ENCODE results near the gene STYXL2.

STYXL2 gene

GRCh38 chr1:167081594-167082156 lies 12.2 kb upstream of the STYXL2 start:
- DNase-seq = no peak

DNA sequence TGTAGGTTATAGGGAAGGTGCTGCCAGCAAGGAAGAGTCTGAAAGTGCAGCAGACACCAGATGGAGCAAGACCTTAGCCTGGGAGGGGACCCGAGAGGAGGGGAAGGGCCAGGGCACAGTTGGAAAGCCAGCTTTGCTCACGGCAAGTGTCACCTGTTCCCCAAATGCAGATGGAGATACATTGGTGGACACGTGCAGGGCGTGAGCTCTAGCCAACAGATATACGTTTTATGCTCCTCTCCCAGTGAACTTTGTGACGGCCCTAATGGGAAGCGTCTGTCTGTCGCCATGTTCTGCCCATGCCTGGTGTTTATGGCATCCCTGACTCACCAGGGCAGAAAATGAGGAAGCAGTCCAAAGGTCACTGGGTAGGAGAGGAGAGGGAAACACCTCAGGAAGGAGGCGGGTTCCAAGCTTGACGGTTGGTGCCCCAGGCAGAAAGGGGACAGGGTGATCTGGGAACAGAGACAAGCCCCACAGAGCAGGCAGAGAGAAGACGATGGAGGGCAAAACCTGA lies 11.3 kb upstream of the STYXL2 start:
- DNase-seq = no peak

DNA sequence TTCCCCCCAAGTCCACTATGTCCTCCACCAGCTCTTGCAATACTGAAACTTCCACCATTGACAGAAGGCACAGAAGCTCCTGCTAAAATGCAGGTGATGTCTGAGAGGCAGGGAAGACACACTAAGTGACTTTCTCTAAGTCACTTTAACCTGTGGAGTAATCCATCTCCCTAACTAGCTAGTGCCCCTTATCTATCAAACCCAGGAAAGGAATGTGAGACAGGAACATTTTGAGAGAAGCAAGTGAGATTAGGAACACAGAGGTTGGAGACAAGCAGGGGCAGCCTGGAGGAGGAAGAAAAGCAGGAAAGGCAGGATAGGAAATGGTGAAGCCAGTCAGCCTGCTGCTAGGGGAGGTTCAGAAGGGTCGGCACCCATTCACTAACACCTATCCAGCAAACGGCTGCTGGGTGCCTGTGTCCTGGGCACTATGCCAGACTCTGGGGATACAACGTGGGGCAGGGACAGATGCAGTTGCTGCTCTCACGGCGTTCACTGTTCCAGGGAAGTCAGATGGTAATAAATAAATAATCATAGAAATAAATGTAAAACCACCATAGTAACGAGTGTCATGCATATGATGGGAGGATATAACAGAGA lies 10.7 kb upstream of the STYXL2 start:
- no peak for DNase-seq

DNA sequence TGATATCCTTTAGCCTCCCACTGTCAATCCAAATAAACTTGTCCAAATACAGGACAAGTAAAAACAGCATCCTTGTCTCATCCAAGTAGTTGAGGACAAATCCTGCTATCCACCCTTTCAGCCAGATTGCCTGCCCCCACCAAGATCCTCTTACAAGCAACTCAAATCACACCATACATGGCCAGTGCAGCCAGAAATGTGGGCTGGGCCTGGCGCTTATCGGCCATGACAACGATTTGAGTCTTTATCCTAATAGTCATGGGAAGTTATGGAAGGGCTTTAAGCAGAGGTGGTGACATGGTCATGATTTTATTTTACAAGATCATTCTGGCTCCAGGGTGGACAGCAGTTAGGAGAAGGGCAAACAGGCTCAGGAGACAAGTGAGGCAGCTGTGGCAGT lies 10.0 kb upstream of the STYXL2 start:
- no peak for DNase-seq

DNA sequence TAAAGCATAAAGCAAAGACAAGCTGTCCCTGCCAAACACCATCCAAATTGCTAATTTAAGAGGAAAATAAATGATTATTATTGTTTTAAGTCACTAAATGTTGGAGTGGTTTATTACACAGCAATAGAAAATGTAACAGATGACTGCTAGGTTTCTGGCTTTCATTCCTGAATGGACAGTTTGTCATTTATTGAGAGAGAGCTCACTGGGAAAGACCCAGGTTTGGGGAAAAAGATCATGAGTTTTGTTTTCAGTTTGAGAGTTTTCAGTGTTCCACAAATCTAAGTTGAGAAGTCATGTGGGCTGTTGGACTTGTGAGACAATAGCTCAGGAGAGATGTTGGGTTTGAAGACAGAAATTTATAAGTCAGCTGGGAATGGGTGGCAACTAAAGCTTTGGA lies 9.1 kb upstream of the STYXL2 start:
- no peak for DNase-seq

DNA sequence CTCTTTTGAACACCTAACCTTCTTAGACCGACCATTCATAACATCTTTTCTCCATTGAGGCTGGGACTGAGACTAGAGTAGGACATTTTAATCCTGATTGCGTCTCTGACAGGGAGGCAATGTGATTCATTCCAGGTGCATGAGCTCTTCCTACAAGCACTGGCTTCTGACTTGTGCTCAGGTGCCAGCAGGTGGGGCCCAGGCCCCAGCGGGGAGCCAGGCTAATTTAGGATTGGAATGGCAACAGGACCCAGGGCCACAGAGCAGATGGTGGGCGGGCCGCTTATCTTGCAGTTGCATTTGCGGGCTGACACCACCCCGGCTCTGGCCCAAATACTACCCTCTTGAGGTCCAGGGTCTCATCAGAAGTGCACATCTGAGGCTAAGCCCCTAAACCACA lies 7.8 kb upstream of the STYXL2 start:
- DNase-seq = no peak

- no peak for DNase-seq
Observed at GRCh38 chr1:167086768-167087167, 7.1 kb upstream of the STYXL2 start.

- no peak for DNase-seq
Observed at GRCh38 chr1:167088746-167089417, 5.0 kb upstream of the STYXL2 start.

GRCh38 chr1:167089939-167090313 lies 3.9 kb upstream of the STYXL2 start:
- no peak for DNase-seq

DNA sequence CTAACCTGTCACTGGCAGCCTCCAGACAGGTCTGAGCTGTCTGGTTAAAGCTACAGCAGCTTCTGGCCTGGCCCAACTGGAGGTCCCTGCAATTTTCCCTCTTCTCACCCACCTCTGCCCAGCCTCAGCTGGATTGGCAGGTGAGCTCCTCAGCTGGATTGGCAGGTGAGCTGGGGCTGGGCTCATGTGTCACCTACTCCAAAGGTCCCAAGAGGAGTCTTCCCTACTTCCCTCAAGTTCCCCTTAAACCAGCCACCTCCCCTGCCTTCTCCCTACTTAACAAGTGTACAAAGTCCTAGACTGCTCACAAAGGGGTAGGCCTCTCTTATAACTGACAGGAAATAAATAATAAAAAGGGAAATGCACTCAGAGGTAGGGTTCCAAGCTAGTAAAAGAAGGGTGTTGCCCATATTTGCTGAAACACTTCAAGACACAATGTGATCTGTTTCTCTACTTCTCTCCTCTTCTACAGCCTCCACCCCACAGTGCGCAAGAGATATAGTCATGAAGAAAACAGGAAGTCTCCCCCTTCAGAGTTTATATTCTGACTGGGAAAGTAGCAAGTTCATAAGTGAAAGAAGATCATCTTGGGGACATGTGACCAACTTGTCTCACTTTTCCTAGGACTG lies 3.4 kb upstream of the STYXL2 start, which contains the start of gene GPA33:
Gene GPA33 (minus strand): TSS at position 64 of the 629 bp plus-strand sequence. CDS start 90 bp downstream, outside the sequence.
- DNase-seq = no peak

- DNase-seq = no peak
Observed at GRCh38 chr1:167092653-167093052, 1.2 kb upstream of the STYXL2 start.

DNA sequence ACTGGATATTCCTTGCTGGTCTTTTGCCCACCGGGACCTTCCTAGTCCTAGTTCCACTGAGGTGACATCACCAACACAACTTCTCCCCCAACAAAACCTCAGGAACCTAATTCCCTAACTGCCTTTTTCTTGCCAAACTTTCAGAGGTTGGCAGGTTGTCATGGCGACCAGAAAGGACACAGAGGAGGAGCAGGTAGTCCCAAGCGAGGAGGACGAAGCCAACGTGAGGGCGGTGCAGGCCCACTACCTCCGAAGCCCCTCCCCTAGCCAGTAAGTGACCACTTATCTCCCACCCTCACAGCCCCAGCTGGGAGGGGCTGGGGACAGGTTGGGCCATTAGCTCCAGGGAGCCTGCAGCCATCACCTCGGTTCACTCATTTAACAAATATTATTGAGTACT lies 815 bp downstream of the STYXL2 start:
- no peak for DNase-seq

- DNase-seq = no peak
Observed at GRCh38 chr1:167095368-167095767, 1.5 kb downstream of the STYXL2 start.

GRCh38 chr1:167099851-167100250 lies 6.0 kb downstream of the STYXL2 start:
- DNase-seq = no peak

DNA sequence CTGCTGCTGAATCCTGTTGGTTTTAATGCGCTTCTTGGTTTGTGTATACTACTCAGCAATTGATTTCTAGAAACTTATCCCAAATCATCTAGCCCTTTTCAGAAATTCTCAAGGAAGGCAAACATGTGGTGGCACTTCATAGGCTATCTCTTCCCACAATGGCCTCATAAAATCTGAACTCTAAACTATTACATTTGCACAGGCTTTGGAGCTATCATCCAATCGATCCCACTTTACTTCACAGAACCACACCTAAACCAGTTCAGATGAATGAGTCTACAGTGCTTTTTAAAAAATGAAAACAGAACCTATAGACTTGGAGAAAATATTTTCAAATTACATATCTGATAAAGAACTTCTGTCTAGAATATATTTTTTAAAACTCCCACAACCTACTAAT lies 6.9 kb downstream of the STYXL2 start:
- DNase-seq = no peak

DNA sequence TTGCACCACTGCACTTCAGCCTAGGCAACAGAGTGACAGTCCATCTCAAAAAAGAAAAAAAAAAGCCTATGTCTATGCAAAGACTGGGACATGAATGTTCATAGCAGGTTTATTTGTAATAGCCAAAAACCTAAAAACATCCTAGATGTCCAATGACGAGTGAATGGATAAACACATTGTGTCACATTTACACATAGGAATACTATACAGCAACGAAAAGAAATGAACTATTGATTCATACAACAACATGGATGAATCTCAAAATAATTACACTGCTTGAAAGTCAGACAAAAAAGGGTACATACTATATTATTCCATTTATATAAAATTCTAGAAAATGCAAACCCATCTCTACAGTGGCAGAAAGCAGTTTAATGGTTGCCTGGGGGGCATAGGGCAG lies 7.9 kb downstream of the STYXL2 start:
- no peak for DNase-seq

DNA sequence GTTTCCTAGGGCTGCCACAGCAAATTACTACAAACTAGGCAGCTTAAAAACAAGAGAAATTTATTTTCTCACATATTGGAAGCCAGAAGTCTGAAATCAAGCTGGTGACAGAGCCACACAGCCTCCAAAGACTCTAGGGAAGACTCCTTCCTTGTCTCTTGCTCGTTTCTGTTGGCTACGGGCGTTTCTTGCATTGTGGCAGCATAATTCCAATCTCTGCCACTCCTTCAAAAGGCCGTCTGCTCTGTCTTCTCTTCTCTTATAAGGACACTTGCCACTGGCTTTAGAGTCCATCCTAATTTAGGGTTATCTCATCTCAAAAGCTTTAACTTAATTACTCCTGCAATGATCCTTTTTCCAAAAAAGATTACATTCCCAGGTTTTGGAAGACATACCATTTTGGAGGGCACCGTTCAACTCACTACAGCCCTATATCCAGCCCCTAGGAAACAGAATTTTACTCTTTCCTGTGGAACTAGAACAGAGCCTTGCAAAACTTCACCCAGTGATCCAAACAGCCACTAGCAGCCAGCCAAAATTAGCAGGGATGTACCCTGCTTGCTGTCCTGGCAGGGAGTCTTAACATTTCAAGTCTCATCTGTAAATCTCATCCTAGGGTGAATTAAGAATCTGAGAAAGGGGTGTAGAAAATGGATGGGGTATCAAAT lies 9.2 kb downstream of the STYXL2 start:
- no peak for DNase-seq

DNA sequence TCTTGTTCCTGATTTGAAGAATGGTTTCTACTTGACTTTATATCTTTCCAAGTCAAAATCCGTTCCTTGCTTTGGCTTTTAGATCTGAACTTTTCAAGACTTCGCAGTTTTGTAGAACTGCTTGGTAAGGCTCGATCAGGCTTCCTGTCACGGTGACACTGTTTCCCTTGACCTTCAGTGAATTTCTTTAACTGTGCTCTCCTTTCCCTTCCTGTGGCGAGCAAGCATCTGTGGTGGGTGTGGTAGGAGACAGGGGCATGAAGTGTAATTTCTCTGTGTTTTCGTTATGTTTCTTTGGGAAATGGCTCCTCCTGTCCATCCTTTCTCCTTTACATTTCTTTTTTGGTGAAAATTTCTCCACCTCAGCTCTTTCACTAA lies 10.4 kb downstream of the STYXL2 start:
- no peak for DNase-seq

DNA sequence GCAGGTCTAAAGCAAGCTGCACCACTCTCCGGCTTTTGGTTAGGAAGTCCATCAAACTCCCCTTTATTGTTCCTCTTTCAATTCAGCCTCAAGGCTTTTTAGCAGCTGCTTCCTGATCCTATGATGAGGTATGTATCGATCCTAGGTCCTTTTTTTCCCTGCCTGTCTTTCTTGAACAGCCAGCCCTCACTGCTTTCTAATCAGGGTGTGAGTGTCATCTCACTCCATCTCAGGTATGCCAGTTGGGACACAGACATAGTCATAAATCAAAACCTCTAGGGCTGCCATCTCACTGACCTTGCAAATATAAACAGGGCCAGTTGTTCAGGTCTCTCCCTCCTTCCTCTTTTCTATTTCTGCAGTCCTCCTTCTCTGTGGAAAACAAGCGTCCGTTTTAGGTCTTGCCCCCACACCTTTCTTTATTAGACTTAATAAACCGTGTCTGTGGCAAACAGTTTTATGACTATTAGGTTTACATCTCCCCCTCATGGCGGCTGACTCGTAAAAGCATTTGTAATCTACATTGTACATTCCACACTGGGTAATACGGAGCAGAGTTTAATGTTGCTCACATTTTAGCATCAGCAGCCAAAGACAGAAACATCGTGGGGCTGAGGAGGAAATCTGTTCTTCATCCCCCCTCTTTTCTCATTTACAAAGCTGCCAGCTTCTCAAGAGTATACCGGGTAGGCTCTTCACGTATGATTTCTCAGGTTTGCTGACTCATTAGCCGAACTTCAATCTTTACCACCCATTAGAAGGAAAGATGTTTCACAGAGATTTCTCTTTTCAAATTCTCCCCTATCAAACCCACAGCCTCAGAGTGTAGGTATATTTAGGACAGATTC lies 11.6 kb downstream of the STYXL2 start:
- DNase-seq = no peak

- no peak for DNase-seq
Observed at GRCh38 chr1:167106119-167106461, 12.2 kb downstream of the STYXL2 start.

- DNase-seq = no peak
Observed at GRCh38 chr1:167107456-167107855, 13.6 kb downstream of the STYXL2 start.

DNA sequence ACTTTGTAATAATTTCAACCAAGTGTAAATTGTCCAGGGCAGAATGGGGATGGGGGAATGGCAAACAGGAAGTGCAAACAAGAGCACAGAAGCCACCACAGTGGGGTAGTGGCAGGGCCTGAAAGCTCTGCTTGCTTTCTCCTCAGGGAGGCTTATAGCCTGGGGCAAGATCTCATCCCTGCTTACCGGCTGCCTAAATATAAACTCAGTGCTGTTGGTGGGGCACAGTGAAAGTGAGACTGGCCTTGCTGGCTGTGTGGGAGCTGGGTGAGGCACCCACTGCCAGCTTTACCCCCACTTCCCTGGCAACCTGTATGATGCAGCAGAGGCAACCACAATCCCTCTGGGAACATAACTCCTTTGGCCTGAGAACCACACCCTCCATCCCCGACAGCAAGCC lies 15.2 kb downstream of the STYXL2 start:
- no peak for DNase-seq

GRCh38 chr1:167110586-167110985 lies 16.7 kb downstream of the STYXL2 start:
- no peak for DNase-seq

Data from NCI-H1930 (cell line).